DMS 273 (cell line): ENCODE measurements around the gene PIP4K2C.
A peak's percentile ranks its signal among the peaks of the same experiment; 100 is the strongest.
"Not testable (repeated sequence)": the region's sequence is repeated elsewhere in the genome, so short reads cannot be mapped to it uniquely, and the experiment has no call there.

Experiments
- DNase-seq: peaks from one replicate; lab custom pipeline; 2025; ENCODE audit not compliant: unreplicated experiment; lab: John Stamatoyannopoulos, UW

The PIP4K2C gene

GRCh38 chr12:57609101-57609780 is 18.2 kb downstream of the PIP4K2C start:
- DNase-seq, result peak; percentile 9

DNA sequence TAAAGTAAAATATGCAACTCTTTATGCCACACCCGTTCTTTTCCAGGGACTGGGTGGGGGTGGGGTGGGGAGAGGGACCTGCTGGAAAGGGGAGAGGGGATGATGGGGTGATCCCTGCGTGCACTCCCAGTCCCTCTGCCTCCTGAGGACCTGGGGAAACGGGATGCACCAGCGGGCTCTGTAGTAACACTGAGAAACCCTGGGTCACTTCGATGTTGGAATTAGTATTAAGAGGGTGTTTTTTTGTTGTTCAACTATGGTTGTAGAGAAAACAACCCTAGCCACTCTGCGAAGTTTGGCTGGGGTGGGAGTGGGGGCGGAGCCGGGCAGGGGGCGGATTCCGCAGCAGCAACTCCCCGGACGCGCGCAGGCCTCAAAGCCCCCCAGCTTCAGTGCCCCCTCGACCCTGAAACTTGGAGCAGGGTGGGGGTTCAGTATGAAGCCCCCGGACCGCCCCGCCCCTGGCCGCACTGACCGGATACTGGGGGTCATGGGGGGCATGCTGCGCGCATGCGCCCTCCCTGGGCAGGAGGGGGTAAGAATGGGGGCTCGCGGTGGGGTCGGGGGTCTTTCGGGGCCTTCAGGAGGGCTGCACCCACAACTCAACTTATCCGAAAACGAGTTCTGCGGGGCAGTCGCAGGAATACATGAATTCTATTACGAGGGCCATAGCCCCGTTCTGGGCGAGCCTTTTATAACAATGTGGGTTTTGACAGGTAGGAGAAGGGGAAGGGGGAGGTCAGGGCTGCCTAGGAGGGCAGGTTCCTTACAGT is 19.0 kb downstream of the PIP4K2C start:
- DNase-seq, result no peak

DNA sequence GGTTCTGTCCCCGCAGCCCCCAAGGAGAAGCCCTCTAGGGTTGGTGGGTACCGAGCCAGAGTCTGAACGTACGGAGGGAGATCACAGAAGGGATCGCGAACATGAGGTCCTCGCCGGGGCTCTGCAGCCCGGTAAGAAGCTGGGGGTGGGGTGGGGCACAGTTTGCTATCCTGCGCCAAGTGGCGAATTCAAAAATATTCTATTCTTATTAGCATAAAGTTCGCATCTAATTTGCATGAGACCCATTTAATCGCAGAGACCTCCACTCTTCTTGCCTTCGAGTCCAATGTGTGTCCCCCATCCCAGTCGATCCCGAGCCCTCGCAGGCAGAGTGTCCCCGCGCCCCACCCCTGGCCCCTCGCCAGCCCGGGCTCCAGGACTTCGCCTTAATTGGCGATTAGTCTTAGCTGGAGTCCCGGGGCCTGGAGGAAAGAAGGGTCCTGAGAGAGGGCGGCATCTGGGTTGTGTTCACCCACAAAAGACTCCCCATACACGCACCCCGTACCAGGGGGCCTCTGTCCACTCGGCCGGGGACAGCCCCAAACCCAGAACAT is 19.6 kb downstream of the PIP4K2C start:
- DNase-seq, result peak; percentile 28

DNA sequence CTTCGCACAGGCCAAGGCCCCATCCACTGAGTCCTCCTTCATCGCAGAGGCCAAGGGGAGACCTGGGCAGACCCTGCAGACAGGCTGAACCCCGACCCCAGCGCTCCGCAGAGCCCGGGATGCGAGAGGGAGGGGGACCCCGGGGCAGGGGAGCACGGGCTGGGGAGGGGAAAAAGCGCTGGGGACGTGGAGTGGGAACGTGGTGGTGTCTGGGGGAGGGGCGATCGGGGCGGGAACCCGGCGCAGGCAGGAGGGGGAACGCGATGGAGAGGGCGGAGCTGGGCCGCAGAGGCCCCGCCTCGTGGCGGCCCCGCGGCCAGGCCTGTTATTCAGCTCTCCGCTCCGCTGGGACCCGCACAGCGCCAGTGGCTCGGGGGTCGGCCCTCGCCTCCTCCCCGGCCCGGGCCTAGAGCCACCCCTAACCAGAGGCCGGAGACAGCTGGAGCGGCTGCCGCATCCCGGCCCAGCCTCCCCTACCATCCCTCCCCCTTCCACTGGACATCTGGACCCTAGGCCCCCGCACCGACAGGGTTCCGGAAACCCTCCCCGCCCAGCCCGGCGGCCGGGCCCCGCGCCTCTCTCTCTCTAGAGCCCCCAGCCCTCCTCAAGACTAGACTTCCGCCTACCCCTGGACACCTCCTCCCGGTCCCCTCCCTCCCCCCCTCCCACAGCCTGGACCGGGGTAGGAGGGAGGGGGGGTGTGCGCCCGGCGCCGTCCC is 20.3 kb downstream of the PIP4K2C start, which contains the start of gene ARHGEF25:
ARHGEF25 (plus strand) TSS at position 328 of the 719 bp plus-strand sequence. CDS start 460 bp downstream, outside the sequence.
- DNase-seq, result peak; percentile 88

- DNase-seq, result peak; percentile 81
Observed at GRCh38 chr12:57611827-57612710, 21.1 kb downstream of the PIP4K2C start.

- peak; percentile 81 for DNase-seq
Observed at GRCh38 chr12:57612711-57613426, 21.9 kb downstream of the PIP4K2C start.

DNA sequence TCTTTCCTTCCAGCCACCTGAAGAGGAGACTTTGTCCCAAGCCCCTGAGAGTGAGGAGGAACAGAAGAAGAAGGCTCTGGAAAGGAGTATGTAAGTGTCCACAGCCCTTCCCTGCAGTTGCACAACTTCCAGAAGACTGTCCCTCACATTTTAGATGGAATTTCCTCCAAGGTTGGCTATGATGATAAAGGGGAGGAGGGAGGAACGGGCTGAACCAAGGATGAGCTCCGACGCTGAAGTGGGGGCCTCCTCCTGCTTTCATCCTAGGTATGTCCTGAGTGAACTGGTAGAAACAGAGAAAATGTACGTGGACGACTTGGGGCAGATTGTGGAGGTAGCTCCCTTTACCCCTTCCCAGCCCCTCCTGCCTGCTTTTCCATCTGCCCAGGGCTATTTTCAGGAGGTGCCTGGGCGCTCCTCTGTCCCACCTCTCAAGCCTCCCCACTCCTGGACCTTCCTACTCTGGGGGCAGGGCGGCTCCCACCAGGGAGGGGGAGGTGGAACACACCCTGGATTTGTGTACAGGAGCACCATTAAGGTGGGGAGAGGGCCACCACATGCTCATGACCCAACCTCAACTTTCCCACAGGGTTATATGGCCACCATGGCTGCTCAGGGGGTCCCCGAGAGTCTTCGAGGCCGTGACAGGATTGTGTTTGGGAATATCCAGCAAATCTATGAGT is 22.6 kb downstream of the PIP4K2C start:
- no peak for DNase-seq

DNA sequence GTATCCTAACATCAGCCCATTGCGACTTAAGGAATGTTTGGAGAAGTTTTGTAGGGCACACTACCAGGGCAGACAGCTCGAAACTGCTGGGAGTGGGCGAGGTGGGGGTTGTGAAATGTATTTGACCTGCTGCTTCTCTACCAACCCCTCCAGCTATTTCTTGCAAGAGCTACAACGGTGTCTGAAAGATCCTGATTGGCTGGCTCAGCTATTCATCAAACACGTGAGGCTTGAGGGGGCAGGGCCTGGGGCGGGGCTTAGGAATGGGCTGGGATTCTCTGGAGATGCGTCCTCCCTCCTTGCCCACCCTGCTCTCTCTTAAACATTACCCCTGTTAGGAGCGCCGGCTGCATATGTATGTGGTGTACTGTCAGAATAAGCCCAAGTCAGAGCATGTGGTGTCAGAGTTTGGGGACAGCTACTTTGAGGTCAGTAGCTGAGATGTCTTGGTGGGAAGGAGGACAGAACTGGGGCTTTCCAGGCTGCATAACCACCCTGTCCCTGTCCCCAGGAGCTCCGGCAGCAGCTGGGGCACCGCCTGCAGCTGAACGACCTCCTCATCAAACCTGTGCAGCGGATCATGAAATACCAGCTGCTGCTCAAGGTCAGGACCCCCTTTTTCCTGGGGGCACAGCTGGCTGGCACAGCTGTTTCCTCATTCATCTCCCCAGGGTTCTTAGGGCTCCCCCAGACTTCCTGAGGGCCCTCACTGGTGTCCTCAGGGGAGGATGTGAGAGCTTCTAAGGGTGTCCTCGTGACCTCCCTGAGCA is 23.4 kb downstream of the PIP4K2C start:
- DNase-seq, result peak; percentile 50

- no peak for DNase-seq
Observed at GRCh38 chr12:57614948-57615500, 24.0 kb downstream of the PIP4K2C start.

DNA sequence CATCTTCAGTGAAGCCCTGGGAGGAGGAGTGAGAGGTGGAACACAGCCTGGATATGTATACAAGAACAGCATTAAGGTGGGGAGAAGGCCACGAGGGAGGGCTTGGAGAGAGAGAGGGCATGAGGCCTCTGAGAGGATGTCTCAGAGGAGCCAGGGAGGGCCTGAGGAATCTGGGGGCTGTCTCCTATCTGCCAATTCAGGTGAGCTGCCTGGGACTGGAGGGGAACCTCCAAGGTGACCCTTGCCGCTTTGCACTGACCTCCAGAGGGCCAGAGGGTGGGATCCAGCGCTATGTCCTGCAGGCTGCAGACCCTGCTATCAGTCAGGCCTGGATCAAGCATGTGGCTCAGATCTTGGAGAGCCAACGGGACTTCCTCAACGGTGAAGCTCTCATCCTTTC is 24.6 kb downstream of the PIP4K2C start:
- DNase-seq, result no peak

DNA sequence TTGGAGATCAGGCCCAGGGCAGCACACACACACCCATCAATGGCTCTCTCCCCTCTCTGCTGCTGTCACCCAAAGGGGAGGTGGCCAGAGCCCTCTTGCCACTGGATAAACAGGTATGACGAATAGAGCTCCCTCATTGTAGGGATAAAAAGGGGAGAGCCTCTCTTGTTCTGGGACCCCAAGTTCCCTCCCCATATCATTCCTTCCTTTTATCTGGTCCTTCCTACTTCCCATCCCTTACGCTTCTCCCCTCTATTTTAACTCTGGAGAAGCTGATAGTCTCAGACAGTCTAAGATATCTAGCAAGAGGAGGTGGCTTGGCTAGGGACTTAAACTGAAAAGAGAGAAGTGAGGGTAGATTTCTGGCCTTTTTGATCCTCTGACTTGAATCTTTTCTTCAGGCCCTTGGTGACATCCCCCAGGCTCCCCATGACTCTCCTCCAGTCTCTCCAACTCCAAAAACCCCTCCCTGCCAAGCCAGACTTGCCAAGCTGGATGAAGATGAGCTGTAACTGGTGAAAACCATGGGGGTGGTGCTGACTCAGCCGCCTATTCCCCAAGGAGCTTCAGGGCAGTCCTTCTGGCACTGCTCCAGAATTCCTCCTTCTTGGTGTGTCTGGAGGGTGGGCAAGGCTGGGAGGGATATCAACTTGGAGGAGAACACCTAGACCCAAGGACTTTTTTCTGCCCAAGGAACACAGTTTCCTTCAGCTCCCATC is 25.6 kb downstream of the PIP4K2C start:
- DNase-seq, result peak; percentile 10

- DNase-seq, result no peak
Observed at GRCh38 chr12:57617942-57618341, 26.9 kb downstream of the PIP4K2C start.

- DNase-seq, result not testable (repeated sequence)
Observed at GRCh38 chr12:57618431-57618830, 27.4 kb downstream of the PIP4K2C start.

- no peak for DNase-seq
Observed at GRCh38 chr12:57618966-57619433, 28.0 kb downstream of the PIP4K2C start.

DNA sequence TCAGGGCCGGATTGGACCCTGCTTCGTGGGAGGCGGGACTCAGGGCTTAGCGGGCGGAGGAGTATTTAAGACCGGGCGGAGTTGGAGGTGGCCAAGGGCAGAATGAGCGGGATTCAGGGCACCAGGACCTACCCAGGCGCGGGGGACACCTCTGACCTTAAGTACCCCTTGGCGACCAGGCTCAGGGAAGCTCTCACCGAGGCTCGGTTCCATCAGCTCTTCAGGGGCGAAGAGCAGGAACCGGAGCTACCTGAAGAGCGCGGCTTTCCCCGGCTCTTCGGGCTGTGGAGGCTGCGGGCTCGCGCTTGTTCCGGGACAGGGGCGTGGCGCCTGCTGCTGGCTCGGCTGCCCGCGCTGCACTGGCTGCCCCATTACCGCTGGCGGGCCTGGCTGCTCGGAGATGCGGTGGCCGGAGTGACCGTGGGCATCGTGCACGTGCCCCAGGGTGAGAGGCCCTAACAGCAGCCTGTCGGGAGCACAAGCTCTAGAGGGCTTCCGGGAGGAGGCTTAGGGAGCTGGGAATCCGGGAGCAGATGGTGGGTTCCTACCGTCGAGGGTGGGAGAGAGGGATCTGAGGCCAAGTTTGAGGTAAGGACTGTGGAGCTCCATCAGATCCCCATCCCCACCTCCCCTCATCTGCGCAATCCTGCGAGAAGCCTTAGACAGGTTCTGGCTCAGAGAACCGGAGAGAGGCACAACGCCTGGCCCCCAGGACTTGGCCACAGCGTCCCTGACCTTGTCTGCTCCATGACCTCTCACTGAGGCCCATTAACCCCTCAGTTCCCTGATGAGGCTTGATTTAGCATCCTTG is 28.6 kb downstream of the PIP4K2C start:
- DNase-seq, result peak; percentile 12

DNA sequence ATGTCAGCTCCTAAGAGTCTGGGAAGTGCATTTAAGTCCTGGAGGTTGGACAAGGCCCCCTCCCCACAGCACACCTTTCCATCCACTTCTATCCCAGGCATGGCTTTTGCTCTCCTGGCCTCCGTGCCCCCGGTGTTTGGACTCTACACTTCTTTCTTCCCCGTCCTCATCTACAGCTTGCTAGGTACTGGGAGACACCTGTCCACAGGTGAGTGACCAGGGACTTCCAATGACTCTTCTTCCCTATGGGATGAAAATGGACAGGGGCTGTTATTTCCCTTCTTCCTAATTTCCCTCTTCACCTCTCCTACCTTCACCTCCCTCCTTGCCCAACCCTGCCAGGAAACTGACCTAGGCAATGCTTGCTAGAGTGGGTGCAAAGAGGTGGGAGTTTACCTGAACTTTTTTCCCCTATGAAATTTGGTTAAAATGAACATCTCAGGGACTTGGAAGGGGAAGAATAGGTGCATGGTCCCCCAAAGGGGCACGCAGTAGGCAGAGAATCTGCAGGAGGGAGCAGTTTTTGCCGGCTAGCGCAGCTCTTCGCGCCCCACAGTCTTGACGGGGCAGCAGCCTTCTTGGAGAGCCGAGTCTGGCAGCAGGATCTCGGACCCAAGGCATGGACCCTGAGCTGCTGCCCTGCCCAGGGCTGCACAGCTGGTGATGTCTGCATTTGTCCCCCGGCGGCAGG is 29.4 kb downstream of the PIP4K2C start:
- DNase-seq, result no peak
